DND-41 (cell line): ENCODE measurements around the gene ZNF8.

Experiments used
- EZH2 ChIP-seq: IDR thresholded peaks from 3 replicates; pipeline ENCODE4 v1.6.1; 2012; ENCODE audit warnings: borderline replicate concordance, low read depth, mild to moderate bottlenecking, moderate library complexity, low read length, inconsistent platforms; ENCODE audit not compliant: severe bottlenecking
- TF ChIP-seq, protein P1 (sequence below): IDR thresholded peaks from 2 replicates; pipeline ENCODE4 v1.5.1; 2012; ENCODE audit warnings: borderline replicate concordance, low read length, moderate library complexity, mild to moderate bottlenecking; ENCODE audit not compliant: poor library complexity, severe bottlenecking; ENCODE audit errors: extremely low read depth

DNA sequence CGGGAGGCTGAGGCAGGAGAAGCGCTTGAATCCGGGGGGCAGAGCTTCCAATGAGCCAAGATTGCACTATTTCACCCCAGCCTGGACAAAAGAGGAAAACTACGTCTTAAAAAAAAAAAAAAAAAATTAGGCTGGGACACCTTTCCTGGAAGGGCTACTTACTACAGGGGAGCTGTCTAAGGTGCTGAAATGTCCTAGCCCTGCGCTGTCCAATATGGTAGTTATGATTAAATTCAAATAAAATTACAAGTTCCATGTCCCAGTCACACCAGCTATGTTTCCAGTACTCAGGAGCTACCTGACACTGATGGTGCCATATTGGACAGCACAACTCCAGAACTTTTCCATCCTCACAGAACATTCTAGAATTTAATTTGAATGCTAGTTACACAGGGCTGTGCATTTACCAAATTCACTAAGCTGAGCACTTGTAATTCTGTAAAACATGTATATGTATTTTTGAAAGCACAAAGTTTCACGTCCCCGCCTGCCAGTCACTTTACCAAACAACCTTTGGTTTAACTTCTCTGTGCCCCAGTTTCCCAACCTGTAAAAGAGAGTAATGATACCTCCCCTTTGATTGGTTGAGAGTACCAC is 38.8 kb downstream of the ZNF8 start:
- TF ChIP-seq, protein P1, sequence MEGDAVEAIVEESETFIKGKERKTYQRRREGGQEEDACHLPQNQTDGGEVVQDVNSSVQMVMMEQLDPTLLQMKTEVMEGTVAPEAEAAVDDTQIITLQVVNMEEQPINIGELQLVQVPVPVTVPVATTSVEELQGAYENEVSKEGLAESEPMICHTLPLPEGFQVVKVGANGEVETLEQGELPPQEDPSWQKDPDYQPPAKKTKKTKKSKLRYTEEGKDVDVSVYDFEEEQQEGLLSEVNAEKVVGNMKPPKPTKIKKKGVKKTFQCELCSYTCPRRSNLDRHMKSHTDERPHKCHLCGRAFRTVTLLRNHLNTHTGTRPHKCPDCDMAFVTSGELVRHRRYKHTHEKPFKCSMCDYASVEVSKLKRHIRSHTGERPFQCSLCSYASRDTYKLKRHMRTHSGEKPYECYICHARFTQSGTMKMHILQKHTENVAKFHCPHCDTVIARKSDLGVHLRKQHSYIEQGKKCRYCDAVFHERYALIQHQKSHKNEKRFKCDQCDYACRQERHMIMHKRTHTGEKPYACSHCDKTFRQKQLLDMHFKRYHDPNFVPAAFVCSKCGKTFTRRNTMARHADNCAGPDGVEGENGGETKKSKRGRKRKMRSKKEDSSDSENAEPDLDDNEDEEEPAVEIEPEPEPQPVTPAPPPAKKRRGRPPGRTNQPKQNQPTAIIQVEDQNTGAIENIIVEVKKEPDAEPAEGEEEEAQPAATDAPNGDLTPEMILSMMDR: no peak
- no peak for TF ChIP-seq EZH2
